ENCODE data around the gene PCAT7. TPM values are rescaled to one million over a fixed set of nuclear protein-coding genes. Genes with fewer than 3 reads are reported as not detected.
"Not testable (repeated sequence)": the region's sequence is repeated elsewhere in the genome, so short reads cannot be mapped to it uniquely, and the experiment has no call there.

PCAT7 gene
- total RNA-seq, 1 donor from 2014 or later: not detected

DNA sequence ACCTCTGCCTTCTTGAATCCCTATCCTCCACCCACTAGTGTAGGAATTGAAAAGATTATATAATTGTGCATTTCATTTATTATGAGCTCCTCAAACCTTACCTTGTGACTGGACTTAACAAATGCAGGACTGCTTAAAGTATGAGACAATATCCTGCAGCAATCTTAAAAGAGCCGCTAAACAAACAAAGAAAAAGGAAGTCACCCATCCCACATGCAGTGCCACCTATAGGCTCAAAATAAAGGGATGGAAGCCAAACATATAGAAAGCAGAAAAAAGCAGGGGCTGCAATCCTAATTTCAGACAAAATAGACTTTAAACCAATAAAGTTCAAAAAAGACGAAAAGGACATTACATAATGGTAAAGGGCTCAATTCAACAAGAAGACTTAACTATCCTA, 8.7 kb downstream of the PCAT7 start:
- DNase-seq (ENCODE audit: low read depth): no peak

DNA sequence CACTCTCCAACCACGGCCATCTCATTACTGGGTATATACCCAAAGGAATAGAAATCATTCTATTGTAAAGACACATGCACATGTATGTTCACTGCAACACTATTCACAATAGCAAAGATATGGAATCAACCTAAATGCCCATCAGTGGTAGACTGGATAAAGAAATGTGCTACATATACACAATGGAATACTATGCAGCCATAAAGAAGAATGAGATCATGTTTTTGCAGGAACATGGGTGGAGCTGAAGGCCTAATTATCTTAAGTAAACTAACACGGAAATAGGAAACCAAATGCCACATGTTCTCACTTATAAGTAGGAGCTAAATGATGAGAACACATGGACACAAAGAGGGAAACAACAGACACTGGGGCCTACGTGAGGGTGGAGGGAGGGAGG, 9.4 kb downstream of the PCAT7 start:
- DNase-seq (ENCODE audit: low read depth): not testable (repeated sequence)

DNA sequence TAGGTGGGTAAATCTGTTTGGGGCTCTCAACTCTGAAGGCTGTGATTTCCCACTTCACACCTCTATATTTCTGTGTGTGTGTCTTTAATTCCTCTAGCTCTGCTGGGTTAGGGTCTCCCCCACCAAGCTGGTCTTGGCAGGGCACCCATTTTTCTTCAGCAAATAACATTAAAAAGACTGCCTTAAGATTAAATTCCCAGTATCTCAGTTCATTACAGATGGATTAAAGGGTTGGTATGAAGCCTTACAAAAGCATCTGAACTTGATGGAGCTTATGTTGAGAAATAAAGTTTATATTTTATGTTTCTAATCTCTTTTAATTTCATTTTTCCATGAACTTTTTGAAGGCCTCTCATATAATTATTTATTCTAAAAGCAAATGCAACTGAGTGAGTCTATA, 11.7 kb downstream of the PCAT7 start:
- no peak for DNase-seq (ENCODE audit: low read depth)

DNA sequence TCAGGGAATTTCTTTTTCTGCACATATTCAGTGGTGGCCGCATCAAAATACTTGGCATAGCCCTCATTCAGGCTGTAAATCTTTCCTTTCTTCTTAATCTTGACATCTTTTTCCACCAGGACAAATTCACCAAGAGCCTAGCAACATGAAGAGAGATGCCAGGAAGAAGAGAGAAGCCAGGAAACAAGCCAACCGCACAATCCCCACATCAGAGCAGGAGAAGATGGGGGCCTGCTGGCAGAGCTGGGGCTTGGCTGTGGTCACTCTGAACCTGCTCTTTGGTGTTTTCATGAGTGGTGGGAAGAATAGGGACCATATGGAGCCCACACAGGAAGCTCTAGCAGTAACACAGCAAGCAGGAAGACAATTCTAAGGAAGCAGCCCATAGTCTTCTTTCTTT, 12.4 kb downstream of the PCAT7 start:
- no peak for DNase-seq (ENCODE audit: low read depth)

DNA sequence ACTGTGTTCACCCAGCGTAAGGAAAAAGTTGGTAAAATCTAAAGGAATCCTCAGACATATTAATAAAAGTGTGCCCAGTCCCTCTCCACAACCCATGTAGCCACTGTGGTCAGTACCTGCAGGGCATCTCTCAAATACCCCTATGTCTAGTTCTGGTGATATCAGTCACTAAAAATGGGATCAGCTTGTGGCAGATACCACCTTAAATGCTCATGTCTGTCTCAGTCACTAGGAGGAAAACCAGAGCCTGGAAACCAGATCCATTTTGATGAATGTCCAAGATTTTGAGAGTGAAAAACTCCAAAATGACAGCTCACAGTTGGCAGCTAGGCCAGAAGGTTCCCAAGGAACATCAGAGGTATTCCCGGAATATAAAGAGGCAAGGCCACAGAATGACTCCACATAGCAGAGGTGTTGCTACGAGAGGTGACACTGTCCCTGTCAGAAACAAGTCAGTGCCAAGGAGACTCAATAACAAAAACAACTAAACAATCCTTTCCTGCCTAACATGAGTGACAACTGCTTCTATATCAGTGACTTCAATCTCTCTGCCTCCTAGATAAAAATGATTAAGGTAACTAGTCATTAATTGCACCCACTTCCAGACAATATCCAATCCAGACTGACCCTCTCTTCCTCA, 13.5 kb downstream of the PCAT7 start:
- no peak for DNase-seq (ENCODE audit: low read depth)

DNA sequence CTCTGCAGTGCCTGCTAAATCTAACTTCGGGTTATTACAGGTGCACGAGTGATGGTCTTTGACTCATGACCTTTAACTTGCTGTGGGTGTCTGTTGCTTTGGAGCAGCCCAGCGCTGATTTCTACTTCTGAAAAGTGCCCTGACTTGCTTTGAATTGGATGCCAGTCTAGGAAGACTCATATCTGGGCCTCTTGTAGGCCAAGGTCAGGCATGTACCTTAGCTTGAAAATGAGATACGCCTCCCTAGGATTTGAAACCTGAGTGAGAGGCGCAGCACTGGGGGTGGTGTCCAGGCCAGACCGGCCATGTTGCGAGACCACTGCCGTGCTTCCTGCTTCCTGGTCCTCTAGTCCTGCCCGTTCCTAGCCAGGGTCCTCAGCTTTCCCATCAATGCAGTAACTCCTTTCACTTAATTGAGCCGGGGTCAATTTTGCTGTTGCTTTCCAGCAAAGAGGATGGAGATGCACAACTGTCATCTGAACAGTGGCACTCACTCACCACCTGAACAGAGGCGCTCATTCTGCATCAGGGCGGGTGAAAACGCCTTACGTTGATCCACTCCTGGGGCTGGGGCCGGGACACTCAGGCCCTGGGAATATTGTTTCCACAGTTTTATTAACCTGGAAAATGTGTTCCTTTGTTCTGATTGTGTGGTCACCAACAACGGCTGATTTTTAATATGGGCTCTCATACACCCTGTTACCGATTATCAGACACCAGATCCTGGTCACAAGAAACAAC, 14.3 kb downstream of the PCAT7 start:
- no peak for DNase-seq (ENCODE audit: low read depth)

DNA sequence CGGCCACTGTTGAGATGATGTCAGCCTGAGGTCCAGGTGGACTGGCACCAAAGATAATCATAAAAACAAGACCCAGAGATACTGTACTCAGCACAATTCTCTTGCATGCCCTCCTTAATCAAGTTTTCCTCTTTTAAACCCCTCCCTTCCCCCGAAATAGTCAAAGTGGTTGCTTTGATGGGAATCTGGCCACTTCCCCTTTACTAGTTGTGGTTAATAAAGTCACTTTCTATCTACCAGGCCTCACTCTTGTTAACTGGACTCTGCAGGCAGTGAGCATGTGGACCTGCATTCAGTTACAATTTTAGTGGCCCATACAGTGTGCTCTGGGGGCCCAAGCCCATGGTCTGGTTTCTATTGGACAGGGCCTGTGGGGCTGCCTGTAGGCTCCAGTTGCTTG, 21.2 kb downstream of the PCAT7 start:
- no peak for DNase-seq (ENCODE audit: low read depth)

DNA sequence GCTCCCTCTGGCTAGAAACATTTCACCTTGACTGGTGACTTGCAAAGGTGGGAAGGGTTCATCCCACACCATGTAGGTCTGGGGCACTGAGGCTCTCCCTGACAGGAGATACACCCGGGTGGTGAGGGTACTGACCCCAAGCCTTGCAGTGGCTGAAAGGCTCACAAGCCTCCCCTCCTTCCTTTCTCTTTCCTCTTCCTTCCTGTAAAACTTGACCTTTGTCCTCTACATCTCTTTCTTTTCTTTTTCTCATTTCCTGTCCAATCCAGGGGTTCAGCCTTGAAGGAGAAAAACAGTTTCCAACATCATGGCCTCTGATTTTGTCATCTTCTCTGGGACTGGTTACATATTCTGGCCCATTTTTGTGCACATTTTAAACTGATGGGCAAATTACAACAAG, 22.2 kb downstream of the PCAT7 start:
- DNase-seq (ENCODE audit: low read depth): no peak

DNA sequence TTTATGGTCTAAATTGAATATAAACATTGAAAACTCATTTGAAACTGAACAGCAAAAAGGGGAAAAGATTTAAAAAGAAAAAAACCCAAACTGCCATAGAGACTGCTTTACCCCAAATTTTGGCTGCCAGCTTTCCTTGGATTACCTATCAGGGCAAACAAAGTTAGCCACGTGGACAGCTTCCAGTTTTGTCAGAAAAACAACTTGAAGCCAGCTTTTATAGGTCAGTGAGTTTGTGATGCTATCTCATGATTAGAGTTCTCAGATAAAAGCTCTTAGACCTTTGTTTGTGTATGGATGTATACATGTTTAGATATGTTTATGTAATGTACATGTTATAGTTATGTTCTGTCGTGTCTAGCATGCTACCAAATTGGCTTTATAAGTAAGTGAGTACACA, 22.7 kb downstream of the PCAT7 start:
- no peak for DNase-seq (ENCODE audit: low read depth)

DNA sequence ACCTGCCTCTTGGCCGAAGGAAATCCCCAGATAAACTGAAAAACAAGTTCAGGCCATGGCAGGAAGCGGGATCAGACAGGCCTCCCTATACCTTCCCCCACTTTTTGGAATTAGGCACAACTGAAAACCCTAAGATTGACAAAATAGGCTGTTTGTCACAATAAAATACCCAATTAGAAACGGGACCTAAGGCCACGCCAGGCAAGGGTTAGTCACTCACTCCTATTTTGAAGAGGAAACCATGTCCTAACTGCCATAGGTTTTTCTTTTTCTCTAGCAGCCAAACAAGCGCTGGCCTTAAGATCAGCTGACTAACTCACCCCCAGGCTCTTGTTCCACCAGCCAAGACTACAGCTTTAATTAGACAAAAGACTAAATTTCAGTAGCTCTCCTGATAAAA, 26.8 kb downstream of the PCAT7 start:
- no peak for DNase-seq (ENCODE audit: low read depth)

DNA sequence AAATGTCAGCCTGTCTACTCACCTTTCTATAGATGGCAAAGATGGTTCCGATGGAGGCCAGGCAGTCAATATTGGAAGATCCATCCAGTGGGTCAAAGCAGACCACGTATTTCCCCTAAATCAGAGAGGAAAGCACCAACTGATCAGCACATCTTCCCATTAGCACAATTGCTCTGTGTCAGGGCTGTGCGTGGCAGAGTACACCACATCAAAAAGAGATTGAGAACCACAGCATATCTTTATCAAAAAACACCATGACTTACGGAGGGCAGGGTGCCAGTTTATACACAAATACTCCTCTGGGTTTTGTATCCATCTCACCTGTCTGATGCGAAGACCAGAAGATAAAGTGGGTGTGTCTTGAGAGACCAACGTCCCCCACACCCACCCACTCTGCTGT, 29.7 kb downstream of the PCAT7 start:
- no peak for DNase-seq (ENCODE audit: low read depth)

DNA sequence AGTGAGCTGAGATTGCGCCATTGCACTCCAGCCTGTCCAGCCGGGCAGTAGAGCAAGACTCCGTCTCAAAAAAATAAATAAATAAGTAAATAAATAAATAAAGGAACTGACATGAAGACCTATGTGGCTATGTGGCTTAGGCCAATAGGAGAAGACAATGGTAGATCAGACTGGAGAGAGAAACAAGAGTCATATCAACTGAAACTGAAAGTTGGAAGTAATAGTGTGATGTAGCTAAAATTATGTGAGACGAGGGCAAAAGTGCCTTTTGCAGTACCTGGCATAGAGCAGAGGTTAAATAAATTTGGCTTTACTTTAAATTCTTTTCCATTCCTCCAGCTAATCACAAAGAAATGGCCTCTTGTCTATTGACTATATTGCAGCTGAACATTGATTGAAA, 31.4 kb downstream of the PCAT7 start:
- DNase-seq (ENCODE audit: low read depth): no peak

DNA sequence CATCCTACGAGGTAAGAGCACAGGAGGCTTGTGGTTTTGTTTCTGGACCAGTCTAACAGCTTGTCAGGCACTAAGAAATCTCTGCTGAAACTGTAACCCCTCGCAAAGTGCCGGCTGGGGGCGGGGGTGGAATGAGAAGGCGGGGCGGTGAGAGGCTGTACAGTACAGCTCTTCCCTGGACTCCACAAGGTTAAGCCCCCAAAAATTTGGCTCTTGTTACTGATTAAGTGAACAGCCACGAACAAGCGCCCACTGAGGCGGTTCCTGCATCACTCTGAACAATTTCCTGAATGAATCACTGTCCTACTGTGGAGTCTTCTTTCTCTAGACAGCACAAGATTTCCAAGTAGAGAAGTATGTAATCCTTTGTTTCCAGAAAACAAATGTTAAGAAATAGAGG, 31.9 kb downstream of the PCAT7 start:
- no peak for DNase-seq (ENCODE audit: low read depth)

DNA sequence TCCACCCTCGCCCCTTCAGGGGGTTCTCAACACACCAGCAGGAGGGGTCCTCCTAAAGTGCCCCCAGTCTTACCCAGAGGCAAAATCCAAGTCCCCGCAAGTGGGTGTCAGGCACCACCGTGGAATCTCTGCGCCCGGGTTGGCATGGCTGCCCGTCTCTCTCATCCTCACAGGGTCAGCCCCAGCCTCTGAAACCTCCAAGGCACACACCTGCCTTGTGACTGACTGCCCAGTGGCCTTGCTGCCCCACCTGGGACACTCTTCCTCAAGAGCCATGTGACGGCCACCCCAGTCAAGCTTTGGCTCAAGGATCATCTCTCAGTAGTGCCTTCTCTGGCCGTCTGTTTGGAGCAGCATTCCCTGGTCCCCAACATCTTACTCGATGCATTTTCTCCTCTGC, 33.8 kb downstream of the PCAT7 start:
- no peak for DNase-seq (ENCODE audit: low read depth)

DNA sequence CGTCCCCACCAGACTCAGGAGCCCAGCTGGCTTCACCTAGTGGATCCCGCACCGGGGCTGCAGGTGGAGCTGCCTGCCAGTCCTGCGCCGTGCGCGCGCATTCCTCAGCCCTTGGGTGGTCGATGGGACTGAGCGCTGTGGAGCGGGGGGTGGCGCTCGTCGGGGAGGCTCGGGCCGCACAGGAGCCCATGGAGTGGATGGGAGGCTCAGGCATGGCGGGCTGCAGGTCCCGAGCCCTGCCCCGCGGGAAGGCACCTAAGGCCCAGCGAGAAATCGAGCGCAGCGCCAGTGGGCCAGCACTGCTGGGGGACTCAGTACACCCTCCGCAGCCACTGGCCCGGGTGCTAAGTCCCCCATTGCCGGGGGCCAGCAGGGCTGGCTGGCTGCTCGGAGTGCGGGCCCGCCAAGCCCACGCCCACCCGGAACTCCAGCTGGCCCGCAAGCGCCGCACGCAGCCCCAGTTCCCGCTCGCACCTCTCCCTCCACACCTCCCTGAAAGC, 36.2 kb downstream of the PCAT7 start:
- not testable (repeated sequence) for DNase-seq (ENCODE audit: low read depth)

DNA sequence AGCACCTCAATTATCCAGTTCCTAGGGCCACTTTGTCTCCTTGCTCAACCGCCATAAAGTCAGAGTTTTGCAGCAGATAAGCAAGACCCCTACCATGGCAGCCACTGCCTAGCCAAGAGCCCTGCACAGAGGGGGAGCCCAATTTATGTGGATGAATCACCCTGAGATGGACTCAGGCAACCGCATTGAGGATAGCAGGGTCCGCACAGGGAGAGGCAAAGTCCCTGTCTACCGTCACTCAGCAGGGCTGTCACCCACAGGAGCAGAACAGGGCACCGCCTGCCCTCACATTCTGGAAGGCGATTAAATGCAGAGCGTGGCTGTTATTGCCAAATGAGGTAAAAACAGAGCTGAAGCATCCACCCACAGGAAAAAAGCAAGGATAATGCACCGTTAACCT, 37.0 kb downstream of the PCAT7 start:
- DNase-seq (ENCODE audit: low read depth): no peak

DNA sequence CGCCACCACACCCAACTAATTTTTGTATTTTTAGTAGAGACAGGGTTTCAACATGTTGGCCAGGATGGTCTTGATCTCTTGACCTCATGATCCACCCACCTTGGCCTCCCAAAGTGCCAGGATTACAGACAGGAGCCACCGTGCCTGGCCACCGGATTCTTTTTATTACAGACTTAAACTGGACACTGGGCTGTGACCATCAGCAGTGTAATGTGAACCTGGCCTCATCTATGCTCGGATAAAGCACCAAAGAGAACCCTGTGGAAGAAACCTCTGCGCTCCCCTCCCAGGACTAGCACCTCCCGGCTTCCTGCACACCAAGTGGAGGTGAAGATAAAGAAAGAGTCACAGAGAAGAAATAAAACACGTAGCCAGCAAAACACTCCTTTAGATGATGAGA, 37.8 kb downstream of the PCAT7 start:
- DNase-seq (ENCODE audit: low read depth): not testable (repeated sequence)

DNA sequence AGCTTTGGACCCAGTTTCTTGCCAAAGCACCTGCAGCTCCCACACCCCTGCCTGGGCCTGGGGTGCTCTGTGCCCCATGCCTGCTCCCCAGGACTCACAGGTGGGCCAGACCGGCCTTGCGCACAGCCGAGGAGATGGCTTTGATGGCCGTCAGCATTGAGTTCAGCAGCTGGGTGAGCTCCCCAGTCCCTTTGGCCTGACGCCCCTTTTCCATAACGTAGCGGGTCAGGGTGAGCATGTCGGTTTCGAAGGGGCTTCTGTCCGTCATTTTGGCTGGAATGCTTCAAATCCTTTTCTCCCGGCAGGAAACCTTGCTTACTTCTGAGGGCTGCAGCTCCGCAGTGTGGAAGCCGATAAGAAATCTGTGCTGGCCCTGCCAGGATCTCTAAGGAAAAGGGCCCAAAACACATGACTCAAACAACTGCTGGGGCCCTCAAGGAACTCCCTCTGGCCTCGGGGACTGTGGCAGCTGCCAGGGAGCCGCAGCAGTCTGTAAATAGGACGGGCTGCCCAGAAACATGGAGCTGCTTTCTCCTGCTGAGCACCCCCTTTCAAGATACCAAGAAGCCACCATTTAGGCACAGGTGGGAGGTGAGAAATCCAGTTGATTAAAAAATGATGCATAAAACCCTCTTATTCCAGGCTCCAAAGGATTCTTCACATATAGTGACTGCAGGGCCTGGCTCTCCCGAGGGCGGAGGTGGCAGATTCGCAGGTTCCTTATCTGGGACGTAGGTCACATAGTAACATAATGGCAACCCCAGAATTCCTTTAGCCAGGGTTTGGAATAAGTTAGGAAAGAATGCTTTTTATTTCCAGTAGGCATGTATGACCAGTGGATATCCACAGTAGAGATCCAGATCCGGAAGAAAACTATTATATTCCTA, 38.8 kb downstream of the PCAT7 start, which contains the start of gene FBP2:
TSS of gene FBP2 (minus strand) at position 366 of the 887 bp plus-strand sequence. CDS start at position 268, 98 bp downstream.
- DNase-seq (ENCODE audit: low read depth): peak; percentile 64

DNA sequence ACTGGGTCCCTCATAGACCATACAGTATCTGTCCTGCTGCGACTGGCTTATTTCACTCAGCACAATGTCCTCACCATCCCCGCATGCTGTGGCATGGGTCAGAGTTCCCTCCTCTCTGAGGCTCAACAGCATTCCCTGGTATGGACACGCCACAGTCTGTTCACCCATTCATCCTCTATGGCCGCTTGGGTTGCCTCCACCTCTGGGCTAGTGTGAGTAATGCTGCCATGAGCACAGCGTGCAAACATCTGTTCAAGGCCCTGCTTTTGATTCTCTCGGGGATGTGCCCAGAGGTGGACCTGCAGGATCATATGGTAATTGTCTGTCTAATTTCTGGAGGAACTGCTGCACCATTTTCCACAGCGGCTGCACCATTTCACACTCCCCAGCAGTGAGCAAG, 44.2 kb downstream of the PCAT7 start:
- no peak for DNase-seq (ENCODE audit: low read depth)

DNA sequence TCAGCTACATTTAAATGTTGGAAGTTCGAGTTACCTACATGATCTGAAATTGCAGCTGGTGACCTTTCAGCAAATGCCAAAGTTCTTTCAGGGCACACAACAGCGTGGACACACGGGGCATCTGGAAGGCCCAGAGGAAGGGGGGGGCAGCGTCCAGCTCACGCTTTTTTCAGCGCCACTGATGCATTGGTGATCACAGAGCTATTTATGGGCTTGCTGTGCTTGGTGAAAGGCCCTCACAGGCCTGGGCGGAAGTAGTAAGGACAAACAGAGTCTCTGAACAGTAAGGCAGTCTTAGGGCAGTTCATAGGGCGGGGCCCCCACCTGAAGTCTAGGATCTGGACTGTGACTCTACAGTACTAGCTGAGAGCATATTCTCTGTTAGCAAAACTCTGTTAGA, 45.4 kb downstream of the PCAT7 start:
- no peak for DNase-seq (ENCODE audit: low read depth)

DNA sequence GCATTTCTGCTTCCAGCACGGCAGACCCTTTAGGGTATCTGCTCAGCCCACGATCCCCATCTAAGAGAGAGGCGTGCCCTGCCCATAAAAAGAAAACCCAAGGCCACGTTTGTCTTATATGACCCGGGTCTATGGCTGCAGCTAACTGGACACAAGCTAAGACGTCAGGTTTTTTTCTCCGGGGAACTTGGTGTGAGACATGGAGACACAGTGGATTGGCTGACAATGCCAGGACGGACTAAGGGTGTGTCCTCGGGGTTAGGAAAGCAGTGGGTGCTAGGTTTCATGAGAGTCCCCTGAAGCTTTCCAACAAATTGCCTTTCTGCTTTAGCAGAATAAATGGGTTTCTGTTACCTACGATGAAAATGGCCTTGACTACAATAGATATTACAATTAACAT, 45.8 kb downstream of the PCAT7 start:
- no peak for DNase-seq (ENCODE audit: low read depth)

DNA sequence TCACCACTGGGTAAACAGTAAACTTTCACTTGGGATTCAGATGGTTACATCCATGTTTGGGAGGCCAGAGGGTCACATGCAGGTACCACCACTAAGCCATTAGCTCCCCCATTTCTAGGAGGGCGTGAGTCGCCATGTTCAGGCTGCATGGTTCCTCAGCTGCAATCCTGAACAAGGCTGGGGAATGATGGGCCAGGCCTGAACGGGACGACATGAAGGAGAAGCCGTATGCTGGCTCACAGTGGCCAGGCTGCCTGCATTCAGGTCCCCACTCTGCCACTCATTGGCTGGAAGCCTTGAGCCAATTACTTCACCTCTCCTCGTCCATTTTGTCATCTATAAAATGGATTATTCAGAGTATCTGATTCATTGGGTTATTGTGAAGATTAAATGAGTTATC, 47.8 kb downstream of the PCAT7 start:
- DNase-seq (ENCODE audit: low read depth): no peak

Measured in myocyte (in vitro differentiated cells).